ENCODE results near the gene MACROD2.

DNA sequence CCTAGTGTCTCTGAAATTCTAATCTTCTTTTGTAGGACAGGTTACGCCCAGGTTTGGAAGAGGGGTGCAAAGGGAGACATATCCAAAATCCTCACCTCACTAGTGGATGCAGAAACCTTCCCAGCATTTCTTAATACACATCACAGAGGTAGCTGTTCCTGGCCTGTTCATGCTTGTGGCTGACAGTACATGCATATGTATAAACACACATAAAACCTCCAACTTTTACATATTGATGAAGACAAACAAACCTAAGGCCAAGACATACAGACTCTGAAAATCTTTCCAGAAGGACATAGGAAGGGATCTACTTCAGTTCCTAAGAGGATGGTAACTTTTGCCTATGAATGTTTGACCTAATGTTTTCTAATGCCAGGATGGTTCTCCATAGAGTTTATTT lies 1214.2 kb downstream of the MACROD2 start:
- TF ChIP-seq CTCF (IDR thresholded peaks at IDR 0.05) = no peak
- no peak for TF ChIP-seq POLR2A (IDR thresholded peaks at IDR 0.05)
- no peak for TF ChIP-seq POLR2AphosphoS5 (IDR thresholded peaks at IDR 0.05)
